GM06990 (cell line): Measurements from ENCODE around the gene IL17RB.

Experiments used
- DNase-seq: peaks from one replicate; pipeline ENCODE4 v3.0.0-alpha.2; 2011; ENCODE audit not compliant: insufficient read length; ENCODE audit errors: extremely low read depth
- H3K27me3 ChIP-seq: replicated peaks from 2 replicates; pipeline ENCODE4 v1.6.0; 2011; ENCODE audit warnings: low read length; ENCODE audit not compliant: control insufficient read depth, insufficient read depth
- H3K36me3 ChIP-seq: 2 replicates; pipeline ENCODE4 v1.5.1; 2011; ENCODE audit warnings: low read length; ENCODE audit not compliant: control insufficient read depth, insufficient read depth
- H3K4me3 ChIP-seq: replicated peaks from 2 replicates; pipeline ENCODE4 v1.5.1; 2011; ENCODE audit warnings: low read depth, mild to moderate bottlenecking, control low read depth, low read length
- CTCF ChIP-seq: IDR thresholded peaks from 2 replicates; pipeline ENCODE4 v1.5.1; 2011; ENCODE audit warnings: low read length, control low read depth, mild to moderate bottlenecking, inconsistent platforms; ENCODE audit not compliant: insufficient read depth, poor library complexity, severe bottlenecking

The IL17RB gene

GRCh38 chr3:53900666-53901331 lies 54.4 kb downstream of the IL17RB start:
- Histone ChIP-seq H3K27me3 (no peaks in the 10 kb centered on the region), H3K36me3 (no peaks in the 10 kb centered on the region), H3K4me3 (no peak overlapping the region)
- no peak for DNase-seq
- no peak for TF ChIP-seq CTCF

- H3K27me3 ChIP-seq = no peaks in the 10 kb centered on the region
- no peak overlapping the region for H3K4me3 ChIP-seq
- DNase-seq = no peak
- no peak for TF ChIP-seq CTCF
- H3K36me3 ChIP-seq = no peaks in the 10 kb centered on the region
Measured at GRCh38 chr3:53902067-53902466, 55.7 kb downstream of the IL17RB start.

GRCh38 chr3:53902711-53903110 lies 56.3 kb downstream of the IL17RB start:
- Histone ChIP-seq H3K36me3 (no peaks in the 10 kb centered on the region), H3K4me3 (no peak overlapping the region), H3K27me3 (no peaks in the 10 kb centered on the region)
- no peak for DNase-seq
- no peak for TF ChIP-seq CTCF

GRCh38 chr3:53913401-53913800 lies 67.0 kb downstream of the IL17RB start:
- H3K36me3 ChIP-seq = no peaks in the 10 kb centered on the region
- H3K4me3 ChIP-seq = no peak overlapping the region
- no peak for DNase-seq
- no peak for TF ChIP-seq CTCF
- no peaks in the 10 kb centered on the region for H3K27me3 ChIP-seq
